Tibial artery (tissue), 4 donors: ENCODE measurements around the gene PDE9A.
A peak's percentile ranks its signal among the peaks of the same experiment; 100 is the strongest.

Experiments
- DNase-seq, 2 donors: peaks; one replicate each; pipeline ENCODE4 v3.0.0-alpha.2; 2019
- H3K27ac ChIP-seq, 2 donors: fragments of 200-600 bp; sonication (generic) in 1 of 2; 1 replicate in 1 of 2; 2 replicates in 1 of 2; pipeline ENCODE4 v1.5.1; 2018 to 2019; ENCODE audit warnings: mild to moderate bottlenecking in 1 of 2
- H3K27me3 ChIP-seq, 2 donors: fragments of 200-600 bp; sonication (generic) in 1 of 2; one replicate each; pipeline versions ENCODE4 v1.5.1 to v1.6.0; 2016 to 2019
- H3K36me3 ChIP-seq, 3 donors: fragments of 200-600 bp; sonication (generic) in 2 of 3; one replicate each; pipeline ENCODE4 v1.5.1; 2016 to 2019; ENCODE audit warnings: mild to moderate bottlenecking in 2 of 3
- H3K4me1 ChIP-seq, 4 donors: fragments of 200-600 bp; sonication (generic) in 2 of 4; 1 replicate in 3 of 4; 2 replicates in 1 of 4; pipeline ENCODE4 v1.5.1; 2016 to 2019
- H3K4me3 ChIP-seq, 2 donors: fragments of 200-600 bp; sonication (generic) in 1 of 2; 1 replicate in 1 of 2; 2 replicates in 1 of 2; pipeline ENCODE4 v1.5.1; 2018 to 2019; ENCODE audit warnings: mild to moderate bottlenecking in 2 of 2
- H3K9me3 ChIP-seq, 3 donors: fragments of 200-600 bp; sonication (generic) in 1 of 3; one replicate each; pipeline ENCODE4 v1.5.1; 2016 to 2019
- CTCF ChIP-seq, 2 experiments: fragments of 200-600 bp in 1 of 2; fragments of 450-650 bp in 1 of 2; IDR thresholded peaks; one replicate each; pipeline ENCODE4 v1.5.1; 2017 to 2019; ENCODE audit warnings: antibody characterized with exemption in 2 of 2, mild to moderate bottlenecking in 1 of 2, moderate library complexity in 1 of 2
- intact Hi-C: fragments of 100-400 bp; cut with DNase I; formaldehyde crosslinking; loops from one replicate; pipeline ENCODE4 v1.15.0; 2023; ENCODE audit warnings: low total_unique reads

PDE9A gene

GRCh38 chr21:42737951-42738590 lies 84.7 kb downstream of the PDE9A start:
- intact Hi-C loops, result no loop called here
- Histone ChIP-seq H3K4me1 (peaks cover 0 to 11% (median 2%) of the 10 kb centered on the region in 4 donors), H3K27ac (no peak overlapping the region), H3K4me3 (no peak overlapping the region), H3K36me3 (peaks cover 0 to 3% (median 0%) of the 10 kb centered on the region in 3 donors), H3K27me3 (no peaks in the 10 kb centered on the region), H3K9me3 (no peaks in the 10 kb centered on the region)
- DNase-seq, result peak in 1 of 2 donors; percentile 69
- no peak for TF ChIP-seq CTCF (IDR thresholded peaks at IDR 0.05)

- intact Hi-C loops, result no loop called here
- DNase-seq, result no peak
- TF ChIP-seq CTCF (IDR thresholded peaks at IDR 0.05), result no peak
- no peak overlapping the region for H3K4me3 ChIP-seq
- H3K9me3 ChIP-seq, result no peaks in the 10 kb centered on the region
- no peak overlapping the region for H3K27ac ChIP-seq
- H3K36me3 ChIP-seq, result peaks cover 0 to 3% (median 0%) of the 10 kb centered on the region in 3 donors
- peaks cover 0 to 11% (median 2%) of the 10 kb centered on the region in 4 donors for H3K4me1 ChIP-seq
- H3K27me3 ChIP-seq, result no peaks in the 10 kb centered on the region
Observed at GRCh38 chr21:42739061-42739931, 85.9 kb downstream of the PDE9A start.

- Histone ChIP-seq H3K4me3 (no peak overlapping the region), H3K36me3 (no peaks in the 10 kb centered on the region), H3K4me1 (peaks cover 0 to 11% (median 2%) of the 10 kb centered on the region in 4 donors), H3K27me3 (no peaks in the 10 kb centered on the region), H3K27ac (no peak overlapping the region), H3K9me3 (no peaks in the 10 kb centered on the region)
- intact Hi-C loops, result no loop called here
- no peak for TF ChIP-seq CTCF (IDR thresholded peaks at IDR 0.05)
- DNase-seq, result no peak
Observed at GRCh38 chr21:42740405-42740909, 87.0 kb downstream of the PDE9A start.

- Histone ChIP-seq H3K36me3 (no peaks in the 10 kb centered on the region), H3K27me3 (no peaks in the 10 kb centered on the region), H3K27ac (no peak overlapping the region), H3K9me3 (no peaks in the 10 kb centered on the region), H3K4me1 (peaks cover 0 to 11% (median 2%) of the 10 kb centered on the region in 4 donors), H3K4me3 (no peak overlapping the region)
- peak in 1 of 2 donors; percentile 33 for DNase-seq
- no peak for TF ChIP-seq CTCF (IDR thresholded peaks at IDR 0.05)
- intact Hi-C loops, result no loop called here
Observed at GRCh38 chr21:42741066-42741465, 87.6 kb downstream of the PDE9A start.

GRCh38 chr21:42744520-42745445 lies 91.4 kb downstream of the PDE9A start:
- Histone ChIP-seq H3K4me3 (no peak overlapping the region), H3K9me3 (no peaks in the 10 kb centered on the region), H3K27me3 (no peaks in the 10 kb centered on the region), H3K4me1 (peaks cover 0 to 6% (median 0%) of the 10 kb centered on the region in 4 donors), H3K27ac (no peak overlapping the region), H3K36me3 (no peaks in the 10 kb centered on the region)
- peak in 1 of 2 donors; percentile 44 for DNase-seq
- TF ChIP-seq CTCF (IDR thresholded peaks at IDR 0.05), result no peak
- intact Hi-C loops, result no loop called here
